ENCODE data around the gene RIMS1.

Gene RIMS1

GRCh38 chr6:72350296-72350881, 464.0 kb downstream of the RIMS1 start:
- DNase-seq (ENCODE audit: extremely low spot score): no peak
- ChIA-PET CTCF (interaction anchor here (0.9 to 2.2 kb wide), 5 partner anchors 9 to 61 kb away, joined by 3 to 6 read pairs (median 4); no protein-coding TSS in a partner anchor), POLR2A (no interaction called here)
- TF ChIP-seq, protein P1, sequence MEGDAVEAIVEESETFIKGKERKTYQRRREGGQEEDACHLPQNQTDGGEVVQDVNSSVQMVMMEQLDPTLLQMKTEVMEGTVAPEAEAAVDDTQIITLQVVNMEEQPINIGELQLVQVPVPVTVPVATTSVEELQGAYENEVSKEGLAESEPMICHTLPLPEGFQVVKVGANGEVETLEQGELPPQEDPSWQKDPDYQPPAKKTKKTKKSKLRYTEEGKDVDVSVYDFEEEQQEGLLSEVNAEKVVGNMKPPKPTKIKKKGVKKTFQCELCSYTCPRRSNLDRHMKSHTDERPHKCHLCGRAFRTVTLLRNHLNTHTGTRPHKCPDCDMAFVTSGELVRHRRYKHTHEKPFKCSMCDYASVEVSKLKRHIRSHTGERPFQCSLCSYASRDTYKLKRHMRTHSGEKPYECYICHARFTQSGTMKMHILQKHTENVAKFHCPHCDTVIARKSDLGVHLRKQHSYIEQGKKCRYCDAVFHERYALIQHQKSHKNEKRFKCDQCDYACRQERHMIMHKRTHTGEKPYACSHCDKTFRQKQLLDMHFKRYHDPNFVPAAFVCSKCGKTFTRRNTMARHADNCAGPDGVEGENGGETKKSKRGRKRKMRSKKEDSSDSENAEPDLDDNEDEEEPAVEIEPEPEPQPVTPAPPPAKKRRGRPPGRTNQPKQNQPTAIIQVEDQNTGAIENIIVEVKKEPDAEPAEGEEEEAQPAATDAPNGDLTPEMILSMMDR (IDR thresholded peaks at IDR 0.05; ENCODE audit: control extremely low read depth, extremely low read depth, low read depth, missing control alignments): no peak

DNA sequence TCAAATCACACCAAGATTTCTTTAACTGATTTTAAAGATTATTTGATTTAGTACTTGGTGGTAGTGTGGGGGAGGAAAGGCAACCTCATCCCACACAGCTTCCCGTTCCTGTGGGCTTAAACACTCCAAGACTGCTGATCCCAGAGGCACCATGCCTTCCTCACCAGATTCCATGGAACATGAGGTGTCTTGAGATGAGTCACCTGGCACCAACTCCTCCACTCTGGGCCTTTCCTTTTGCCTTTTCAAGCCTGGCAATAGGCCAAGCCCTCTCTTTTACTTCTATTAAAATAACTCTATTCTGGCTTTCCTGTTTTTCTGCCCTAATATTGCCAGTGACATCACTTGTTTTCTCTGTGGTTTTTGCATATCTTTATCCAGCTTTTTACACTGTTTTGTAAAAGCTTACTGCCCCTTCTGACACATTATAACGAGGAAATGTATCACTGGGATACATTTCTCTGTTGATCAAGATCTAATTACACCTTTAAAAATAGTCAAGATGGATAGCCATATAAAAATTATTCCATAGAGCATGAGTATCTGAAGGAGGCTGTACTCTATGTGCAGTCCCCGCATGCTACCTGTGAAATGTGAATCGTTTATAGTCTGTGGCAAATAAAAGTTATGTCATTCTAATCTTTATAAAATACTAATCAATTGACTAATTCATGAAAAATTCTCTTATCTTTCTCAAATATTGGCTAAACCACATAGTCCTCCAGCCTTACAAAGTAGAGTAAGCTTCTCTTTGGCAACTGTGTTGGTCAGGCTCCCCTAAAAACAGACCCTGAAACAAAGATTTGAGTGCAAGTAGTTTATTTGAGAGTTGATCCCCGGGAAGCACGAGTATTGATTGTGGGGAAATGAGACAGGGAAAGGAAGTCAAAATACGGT, 477.7 kb downstream of the RIMS1 start:
- no peak for DNase-seq (ENCODE audit: extremely low spot score)
- CTCF ChIA-PET: interaction anchor here (1.4 kb wide), 1 partner anchor 48 kb away, joined by 3 read pairs; no protein-coding TSS in a partner anchor
- TF ChIP-seq, protein P1 (IDR thresholded peaks at IDR 0.05; ENCODE audit: control extremely low read depth, extremely low read depth, low read depth, missing control alignments): no peak
- POLR2A ChIA-PET: no interaction called here

DNA sequence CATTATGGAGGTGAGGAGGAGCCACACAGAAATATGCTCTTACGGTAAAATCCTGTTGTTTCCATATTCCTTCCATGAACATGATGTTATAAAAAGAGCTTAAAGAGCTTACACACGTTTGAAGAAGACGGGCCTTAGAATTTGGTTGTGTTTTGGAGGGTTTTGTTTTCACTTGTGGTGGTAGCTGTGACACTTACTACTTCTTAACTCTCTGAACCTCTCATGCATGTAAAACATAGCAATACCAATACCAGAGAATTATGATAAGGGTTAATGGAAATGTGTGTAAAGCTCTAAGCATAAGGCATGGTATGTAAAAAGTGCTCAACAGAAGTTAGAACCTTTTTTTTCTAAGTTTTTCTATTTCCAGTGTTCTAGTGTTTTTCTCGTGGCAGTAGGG, 479.4 kb downstream of the RIMS1 start:
- POLR2A ChIA-PET: no interaction called here

DNA sequence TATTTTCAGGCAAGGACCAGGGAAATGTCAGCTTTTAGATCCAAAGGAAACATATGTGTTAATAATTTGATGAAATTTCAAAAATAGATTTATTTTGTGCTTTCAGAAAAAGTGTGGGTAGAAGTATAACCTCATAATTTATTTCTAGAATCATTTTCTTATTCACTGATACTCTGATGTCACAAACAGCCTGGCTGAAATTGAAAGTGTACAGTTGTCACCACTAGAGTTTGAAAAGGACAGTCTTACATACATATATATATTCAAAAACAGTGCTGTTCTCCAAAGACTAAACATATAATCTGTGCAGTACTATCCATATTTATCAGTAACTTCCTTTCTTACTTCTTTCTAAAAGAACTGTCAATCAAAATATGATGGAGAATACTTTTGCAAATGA, 481.1 kb downstream of the RIMS1 start:
- TF ChIP-seq, protein P1 (IDR thresholded peaks at IDR 0.05; ENCODE audit: control extremely low read depth, extremely low read depth, low read depth, missing control alignments): no peak
- CTCF ChIA-PET: interaction anchor here (2.0 kb wide), 1 partner anchor 15 kb away, joined by 5 read pairs; no protein-coding TSS in a partner anchor
- POLR2A ChIA-PET: no interaction called here
- no peak for DNase-seq (ENCODE audit: extremely low spot score)

More for the DNA sequence above, 479.4 kb downstream of the RIMS1 start:
- no peak for DNase-seq (ENCODE audit: extremely low spot score)
- CTCF ChIA-PET: interaction anchor here (1.0 to 2.0 kb wide), 8 partner anchors 9 to 43 kb away, joined by 3 to 5 read pairs (median 4); no protein-coding TSS in a partner anchor
- TF ChIP-seq, protein P1 (IDR thresholded peaks at IDR 0.05; ENCODE audit: control extremely low read depth, extremely low read depth, low read depth, missing control alignments): no peak

DNA sequence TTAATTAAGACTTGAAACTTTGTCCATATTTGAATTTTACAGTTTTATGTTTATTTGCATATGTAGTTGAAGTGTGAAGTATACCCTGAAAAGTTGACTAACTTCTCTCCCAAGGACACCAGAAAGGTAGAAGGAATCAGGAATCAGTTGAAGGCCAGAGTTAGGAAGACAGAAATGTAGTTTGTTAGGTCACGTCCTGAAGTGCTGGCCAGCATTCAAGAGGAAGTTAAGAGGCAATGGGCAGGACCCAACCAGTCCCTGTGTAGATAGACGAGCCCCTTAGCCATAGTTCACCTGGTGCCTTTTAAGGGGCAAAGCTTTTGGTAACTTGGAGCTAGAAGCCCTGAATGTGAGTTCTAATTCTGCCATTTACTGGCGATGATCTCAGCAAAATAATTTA, 485.1 kb downstream of the RIMS1 start:
- POLR2A ChIA-PET: no interaction called here
- TF ChIP-seq, protein P1 (IDR thresholded peaks at IDR 0.05; ENCODE audit: control extremely low read depth, extremely low read depth, low read depth, missing control alignments): no peak
- CTCF ChIA-PET: no interaction called here
- DNase-seq (ENCODE audit: extremely low spot score): no peak

- ChIA-PET CTCF (interaction anchor here (0.7 to 1.4 kb wide), 2 partner anchors 8 to 17 kb away, joined by 3 to 4 read pairs; no protein-coding TSS in a partner anchor), POLR2A (no interaction called here)
- no peak for DNase-seq (ENCODE audit: extremely low spot score)
- TF ChIP-seq, protein P1 (IDR thresholded peaks at IDR 0.05; ENCODE audit: control extremely low read depth, extremely low read depth, low read depth, missing control alignments): no peak
These were observed 487.8 kb downstream of the RIMS1 start for GRCh38 chr6:72374172-72374571.

Data from GM10248 (cell line).